ENCODE data around the gene DPP6.

Gene DPP6

DNA sequence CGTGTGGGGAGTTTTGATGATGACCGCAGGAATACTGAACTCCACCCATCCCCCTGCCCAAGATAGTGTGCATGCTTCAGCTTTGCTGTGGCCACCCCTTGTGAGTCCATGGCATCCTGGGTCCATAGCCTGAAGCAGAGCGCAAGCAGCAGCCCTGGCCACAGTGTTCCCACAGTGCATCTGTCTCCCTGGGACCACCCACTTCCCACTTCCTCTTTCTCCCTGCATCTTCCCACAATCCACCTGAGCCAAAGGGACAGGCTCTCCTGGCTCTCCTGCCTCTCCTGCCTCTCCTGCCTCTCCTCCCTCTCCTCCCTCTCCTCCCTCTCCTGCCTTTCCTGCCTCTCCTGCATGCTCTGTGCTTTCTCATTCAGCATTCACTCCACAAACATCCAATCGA is 800.0 kb downstream of the DPP6 start:
- no peak for DNase-seq

DNA sequence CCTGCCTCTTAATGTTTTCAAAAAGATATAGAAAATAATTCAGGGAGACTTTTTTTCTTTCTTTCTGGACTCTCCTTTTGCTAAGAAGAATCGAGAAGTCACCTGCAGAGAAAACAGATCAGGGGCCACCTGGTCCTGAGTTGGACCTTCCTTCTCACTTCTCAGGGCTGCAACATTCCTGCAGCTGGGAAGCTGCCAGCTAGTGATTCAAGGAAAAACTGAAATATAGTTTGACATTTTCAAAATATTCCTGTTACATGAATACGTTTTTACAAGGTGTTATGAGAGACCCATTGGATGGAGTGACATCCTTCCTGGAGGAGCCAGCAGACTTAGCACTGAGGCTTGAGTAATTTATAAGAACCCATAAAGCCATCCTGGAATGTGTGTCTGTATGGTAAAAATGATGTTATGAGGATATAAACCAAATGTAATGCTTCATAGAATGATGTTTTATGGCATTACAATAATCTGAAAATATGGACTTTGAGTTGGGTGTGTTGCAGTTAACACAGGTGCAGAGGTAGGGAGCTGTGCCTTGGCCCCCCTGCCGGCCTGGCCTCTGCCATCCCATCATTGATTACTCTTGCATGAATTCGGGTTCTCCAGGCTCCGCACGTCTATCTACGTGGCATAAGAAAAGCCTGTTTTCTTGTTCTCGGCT is 801.0 kb downstream of the DPP6 start:
- no peak for DNase-seq

DNA sequence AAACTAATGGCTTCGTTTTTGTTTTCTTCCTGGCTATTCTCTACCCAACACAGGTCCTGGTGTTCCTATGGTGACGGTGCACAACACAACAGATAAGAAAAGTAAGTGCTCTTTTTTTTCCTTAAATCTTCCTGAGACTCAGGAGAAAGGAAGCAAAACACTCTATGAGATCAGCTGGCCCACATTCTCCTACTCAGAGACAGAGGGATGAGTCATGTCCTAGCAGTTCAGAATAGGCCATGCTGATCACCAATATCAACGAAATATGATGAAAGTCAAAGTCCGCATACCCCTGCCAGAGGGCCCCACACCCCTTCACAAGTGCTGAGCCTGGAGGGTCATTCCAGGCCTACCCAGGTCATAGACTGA is 801.5 kb downstream of the DPP6 start:
- no peak for DNase-seq

DNA sequence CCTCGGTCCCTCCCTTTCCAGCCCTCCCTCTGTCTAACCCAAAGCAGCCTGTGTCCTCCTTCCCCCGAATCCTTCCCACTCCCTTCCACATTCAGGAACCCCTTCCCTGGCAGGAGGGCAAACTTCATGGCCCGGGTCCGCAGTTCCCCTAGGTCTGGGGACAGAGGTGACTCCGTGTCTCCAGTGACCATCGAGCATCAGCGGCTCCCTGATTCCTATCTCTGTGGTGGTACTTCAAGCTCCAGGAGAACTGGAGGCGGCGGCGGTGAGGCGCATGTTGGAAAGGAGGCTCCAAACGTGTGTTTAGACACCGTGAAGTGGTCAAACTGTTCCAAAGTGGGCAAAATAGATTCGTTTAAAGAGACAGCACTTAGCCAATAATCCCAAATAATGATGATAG is 802.6 kb downstream of the DPP6 start:
- DNase-seq, result no peak

DNA sequence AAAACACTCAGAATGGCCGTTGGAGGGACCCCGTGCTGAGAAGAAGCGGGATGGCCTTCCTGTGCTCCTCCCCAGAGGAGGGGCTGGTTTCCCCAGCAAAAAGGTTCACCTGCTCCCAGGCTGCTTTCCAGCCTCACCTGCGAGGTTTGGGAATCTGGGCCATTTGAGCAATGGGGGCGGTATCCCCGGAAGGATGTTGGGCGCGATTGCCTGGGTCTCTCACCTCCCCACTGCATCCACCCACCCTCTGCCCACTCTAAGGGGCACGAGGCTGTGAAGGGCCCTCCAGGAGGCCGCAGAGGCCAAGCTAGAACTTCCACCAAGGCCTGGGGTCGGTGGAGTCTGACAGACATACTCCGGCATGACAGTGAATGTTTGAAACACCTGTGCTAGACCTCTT is 803.2 kb downstream of the DPP6 start:
- no peak for DNase-seq

DNA sequence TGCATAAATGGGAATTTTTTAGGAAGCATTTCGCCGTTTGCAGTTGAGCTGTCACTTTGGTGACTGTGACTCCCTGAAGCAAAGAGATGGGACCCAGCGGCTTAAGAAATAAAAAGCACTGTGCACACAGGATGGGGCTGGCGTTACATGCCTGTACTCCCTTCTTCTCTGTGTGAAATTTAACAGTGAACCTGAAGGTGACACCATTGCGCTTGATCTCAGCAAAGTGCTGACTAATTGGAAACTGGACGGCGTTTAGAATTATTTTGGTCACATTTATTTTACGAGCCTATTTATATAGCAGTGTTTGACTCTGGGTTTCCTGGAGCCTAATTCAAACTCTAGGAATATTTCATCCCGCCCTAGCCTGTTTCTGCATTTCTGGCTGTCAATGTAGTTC is 804.5 kb downstream of the DPP6 start:
- DNase-seq, result no peak

DNA sequence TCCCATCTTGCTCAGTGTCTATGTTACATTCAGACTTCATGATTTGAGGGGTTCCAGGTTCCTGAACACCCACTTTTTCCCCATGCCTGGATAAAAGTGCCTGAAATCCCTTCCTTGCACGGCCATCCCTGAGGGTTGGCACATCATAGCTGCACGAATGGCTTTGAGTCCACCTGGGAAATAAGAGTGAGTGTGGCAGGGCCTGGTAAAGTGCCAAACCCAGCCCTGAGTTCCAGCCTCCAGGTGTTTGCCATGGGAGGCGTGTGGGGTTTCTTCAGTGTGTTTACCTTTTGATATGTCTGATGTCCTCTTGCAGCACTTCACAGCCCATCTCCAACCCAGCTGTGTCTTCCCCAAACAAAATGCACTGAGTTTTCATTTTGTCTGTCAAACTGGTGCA is 805.0 kb downstream of the DPP6 start:
- no peak for DNase-seq

DNA sequence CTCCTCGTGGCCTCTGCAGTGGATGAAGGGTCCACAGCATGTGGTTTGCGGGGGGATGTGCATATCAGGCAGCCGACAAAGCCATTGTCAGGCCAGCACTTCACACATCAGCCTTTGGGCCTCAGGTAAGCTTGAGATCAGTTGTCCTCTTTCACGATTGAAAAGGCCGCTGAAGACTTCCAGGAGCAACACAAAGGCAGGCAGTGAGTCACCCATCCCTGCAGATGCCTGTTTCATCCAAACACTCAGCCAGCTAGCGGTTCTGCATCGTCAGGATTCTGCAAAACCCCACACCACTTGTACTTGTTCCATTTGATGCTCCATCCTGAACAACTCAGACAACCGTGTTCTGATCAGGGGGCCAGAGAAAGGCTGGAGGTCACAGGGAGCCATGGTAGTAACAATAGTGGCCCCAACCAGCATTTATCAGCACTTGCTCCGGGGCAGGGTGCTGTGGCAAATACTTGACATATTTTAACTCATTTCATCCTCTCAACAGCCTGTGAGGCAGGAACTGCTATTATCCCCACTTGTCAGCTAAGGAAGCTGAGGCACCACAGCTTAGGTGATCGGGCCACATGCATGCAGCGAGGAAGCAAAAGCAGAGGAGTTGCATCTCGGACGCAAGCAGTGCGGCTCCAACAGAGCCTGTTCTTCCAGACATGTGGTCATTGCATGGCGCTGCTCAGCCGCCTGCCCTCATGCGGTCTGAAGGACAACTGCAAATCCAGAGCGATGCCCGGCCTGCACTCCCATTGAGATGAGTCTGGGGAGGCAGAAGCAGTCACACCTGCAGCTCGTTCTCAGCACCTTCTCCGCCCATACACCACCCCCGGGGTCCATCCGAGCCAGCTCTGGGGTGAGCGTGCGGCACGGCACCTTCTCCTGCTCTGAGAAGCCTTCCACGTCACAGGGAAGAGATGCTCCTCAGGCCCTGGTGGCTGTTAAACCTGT is 805.8 kb downstream of the DPP6 start:
- DNase-seq, result no peak

DNA sequence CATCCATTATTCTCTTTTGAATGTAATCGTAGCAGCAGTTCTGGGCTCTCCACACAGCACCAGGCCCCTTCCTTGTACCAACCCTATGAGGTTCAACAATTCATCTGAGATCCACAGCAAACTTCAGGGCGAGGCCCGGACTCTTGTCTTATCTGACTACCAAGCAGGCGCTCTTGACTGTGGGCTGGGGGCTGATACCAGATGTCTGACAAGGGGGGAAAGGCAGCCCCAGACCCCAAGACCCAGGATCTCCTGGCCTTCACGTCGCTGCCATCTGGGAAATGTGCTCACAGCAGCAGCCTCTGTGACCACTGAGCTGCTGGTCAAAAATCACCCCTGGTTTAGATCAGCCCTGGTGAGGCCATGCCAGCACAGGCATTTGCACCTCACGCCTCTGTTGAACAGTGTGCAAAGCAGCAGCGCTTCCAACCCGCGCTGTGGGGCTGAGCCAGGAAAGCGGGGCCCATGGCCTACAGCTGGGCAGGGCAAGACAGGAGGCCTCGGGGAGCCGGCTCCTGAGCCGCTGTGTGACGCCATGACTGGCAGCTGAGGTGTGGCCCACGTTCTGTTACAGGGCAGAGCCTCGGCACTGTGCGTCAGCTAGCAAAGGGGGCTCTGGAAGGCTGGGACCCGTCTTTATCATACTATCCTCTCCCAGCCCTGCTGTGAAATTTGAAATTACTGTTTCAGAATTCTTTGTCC is 806.8 kb downstream of the DPP6 start:
- DNase-seq, result no peak

DNA sequence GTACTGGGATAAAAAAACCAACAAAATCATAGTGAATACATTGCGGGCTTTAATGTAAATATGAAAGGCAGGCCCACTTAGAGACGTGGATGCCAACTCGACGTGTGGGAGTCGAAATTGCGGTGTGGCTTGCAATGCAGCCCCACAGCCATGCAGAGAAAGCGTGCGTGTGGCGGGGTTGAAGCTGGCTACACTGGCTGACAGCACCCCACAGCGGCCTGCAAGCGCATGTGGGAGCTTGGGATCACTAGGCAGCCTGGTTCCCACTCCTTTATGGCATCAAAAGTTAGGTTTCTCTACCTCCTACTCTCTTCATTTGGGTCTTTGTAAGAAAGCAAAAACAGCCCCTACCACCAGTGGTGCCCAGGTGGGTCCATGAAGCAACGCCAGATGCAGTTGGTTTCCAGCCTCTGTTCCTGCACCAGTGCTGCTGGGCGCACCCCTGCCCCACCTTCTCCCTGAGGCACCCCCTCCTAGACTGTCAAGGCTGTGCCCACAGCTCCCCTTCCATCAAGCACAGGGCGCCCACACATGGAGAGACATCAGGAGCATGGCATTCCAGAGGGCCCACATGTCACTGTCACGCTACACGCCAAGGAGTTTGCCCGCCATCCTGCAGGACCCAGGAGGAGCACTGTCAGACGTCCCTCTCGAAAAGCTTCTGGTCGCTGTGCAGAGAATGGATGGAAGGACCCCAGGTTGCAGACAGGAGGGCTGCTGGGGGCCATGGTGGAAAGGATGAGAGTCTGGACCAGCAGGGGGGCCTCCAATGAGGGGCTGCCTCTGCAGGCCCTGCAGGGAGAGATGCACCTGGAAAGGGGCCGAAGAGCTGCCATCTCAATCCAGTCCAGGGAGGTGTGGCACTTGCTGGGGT is 807.8 kb downstream of the DPP6 start:
- DNase-seq, result no peak

DNA sequence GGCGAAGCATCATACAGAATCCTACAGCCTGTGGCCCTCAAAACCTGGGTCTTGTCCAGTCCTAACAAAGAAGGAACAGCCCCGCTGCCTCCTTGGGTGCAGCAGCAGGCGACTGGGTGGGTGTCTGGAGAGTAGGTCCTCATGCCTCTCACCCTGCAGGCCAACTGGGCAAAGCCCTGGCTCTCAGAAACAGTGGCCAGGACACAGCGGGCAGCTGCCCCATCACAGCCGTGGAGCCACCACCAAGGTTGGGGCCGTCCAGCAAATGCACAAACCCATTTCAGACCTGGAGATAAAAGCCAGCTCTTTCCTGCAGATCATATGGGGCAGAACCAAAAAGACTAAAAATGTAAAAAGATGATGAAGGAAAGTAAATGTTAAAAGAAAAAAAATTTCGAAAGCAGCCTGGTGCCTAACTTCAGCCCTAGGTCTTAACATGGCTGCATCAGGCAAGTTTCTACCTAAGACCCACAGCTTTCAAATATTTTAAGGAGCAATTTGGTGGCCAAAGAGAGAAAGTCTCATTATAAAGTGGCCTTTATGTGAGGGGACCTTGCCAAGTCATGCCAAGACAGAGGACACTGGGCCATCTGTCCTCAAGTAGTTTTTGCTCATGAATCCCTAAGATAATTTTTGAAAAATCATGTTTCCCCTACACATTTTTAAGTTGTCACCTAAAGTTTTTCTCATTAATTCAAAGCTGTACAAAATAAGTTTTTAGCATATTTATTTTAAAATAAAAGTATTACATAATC is 808.6 kb downstream of the DPP6 start:
- DNase-seq, result no peak

DNA sequence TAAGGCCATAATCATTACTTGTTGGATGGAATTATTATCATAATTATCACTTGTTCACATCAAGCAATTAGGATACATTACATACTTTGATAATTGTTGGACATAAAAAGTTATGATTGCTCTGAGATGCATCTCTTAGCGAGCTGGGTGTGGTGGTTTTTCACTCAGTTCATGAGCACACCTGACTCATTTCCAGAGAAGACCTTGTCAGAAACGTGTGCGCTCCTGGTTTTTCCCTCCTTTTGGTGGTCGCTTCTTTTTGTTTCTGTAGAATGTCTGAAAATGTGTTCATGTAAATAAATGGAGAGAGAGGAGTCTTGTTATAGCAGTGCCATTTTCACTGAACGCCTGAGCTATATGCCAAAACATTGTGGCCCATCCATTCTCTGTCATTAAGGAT is 809.4 kb downstream of the DPP6 start:
- no peak for DNase-seq

DNA sequence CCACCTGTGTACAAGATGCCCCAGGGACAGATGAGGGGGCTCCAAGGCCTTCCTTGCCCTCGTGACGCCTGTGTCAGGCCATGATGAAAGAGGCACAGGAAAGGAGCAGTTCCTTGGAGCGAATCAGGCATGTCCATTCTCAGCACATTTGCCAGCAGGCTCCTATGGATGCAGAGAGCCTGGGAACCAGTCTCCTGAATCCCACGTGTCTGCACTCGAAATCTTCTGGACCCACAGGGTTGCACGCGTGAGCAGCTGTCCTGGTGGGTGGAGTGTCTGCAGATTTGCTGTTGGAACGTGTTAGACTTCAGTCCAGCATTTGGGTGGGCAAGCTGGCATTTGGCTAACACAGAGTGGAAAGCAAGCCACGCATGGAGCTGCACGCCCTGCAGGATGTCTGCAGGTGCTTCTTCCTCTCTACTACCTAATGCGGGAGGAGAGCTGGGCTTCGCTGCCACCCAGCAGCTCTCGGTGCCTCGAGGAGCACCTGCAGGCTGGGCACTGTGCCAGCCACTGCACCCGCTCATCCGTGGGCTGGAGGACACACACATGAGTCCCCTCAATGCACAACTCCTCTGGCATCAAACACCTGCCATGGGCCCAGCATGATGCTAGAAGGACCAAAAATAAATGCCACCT is 810.1 kb downstream of the DPP6 start:
- no peak for DNase-seq

DNA sequence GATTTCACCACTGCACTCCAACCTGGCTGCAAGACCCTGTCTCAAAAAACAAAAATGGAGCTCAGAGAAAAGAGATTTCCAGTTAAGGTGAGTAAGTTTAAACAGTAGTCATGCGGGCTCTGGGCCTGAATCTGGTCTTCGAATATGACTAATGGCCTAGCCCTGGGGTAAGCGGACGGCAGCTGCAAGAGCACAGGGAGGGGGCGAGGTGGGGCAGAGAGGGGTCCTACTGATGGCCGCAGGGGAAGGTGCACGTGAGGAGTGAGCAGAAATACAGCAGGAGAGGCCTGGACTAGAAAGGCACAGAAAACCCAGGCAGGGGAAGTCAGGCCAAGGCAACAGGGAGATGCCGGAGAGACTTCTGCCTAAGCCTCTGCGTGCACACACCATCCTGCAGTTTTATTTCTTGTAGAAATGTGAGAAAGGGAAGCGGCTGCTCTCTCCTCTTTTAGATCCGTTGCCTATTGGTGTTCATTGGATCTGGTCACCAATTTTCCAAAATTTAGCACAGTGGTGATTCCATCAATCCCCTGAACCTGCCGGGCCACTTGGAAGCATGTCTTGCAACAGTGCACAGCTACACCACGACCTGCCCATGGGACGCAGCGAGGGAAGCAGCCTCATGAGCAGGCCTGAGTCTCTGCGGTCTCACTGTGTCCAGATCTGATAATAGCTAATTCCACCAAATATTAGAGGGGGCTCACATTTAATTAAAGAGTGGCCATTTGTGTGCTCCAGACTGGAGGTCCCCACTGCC is 811.7 kb downstream of the DPP6 start:
- DNase-seq, result no peak

DNA sequence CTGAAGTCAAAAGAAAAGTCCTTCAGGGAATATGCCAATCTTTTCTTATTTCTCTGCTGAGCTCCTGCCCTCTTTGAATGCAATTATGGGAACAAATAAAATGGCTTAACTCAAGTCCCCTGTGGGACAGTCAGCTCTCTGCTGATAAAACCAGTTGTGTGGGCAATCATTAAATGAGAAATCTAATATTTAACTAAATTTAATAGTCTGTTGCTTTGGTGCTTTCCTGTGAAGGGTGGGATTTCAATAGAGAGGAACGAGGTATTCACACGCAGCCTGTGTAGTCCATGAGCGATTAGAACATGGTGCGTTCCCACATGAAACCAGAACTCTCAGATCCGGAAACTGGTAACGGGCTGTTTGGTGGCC is 812.3 kb downstream of the DPP6 start:
- DNase-seq, result no peak

DNA sequence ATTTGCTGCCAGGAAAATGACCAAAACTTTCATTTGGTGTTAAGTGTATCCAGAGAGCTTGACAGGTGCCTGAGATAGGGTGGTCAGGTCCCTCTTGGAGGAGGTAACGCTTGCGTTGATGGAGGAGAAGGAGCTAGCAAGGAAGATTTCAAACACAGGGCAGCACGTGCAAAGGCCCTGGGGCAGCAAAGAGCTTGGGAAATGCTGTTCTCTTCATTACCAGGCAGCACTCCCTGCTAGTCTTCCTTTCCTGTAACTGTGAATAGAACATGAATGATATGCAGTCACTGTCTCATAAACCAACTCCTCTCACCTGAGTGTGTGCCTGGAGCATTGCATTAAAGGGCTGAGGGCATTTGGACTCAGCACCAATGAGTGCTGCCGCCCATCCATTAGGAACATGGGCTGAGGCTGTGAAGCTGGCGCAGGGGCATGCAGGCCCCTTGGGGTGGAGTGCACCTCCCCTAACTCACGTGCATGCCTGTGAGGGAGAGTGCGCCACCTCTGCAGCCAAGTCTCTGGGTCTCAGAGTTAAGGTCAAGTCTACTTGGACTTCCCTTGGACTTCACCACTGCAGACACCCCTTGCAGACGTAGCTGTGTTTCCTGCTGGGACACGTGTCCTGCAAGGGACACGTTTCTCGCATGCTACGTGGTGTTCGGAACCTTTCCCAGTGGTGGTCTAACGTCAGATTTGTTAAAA is 813.9 kb downstream of the DPP6 start:
- DNase-seq, result no peak

DNA sequence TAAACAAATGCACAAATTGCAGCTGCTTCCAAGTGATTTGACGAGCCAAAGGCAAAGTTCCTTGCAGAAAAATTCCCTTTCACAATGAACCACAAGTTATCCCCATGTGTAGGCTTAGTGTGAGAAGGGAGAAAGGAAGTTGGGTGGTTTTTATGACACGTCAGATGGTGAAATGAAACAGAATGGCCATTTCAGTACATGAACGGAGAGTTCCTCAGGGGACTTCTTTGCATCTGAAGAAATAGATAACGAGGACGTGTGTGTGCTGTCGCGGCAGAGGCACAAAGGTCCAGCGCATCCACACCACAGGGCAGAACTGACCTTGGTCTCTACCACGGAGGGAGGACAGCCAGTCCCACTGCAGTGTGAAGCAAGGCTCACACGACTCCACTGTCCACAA is 814.9 kb downstream of the DPP6 start:
- no peak for DNase-seq

DNA sequence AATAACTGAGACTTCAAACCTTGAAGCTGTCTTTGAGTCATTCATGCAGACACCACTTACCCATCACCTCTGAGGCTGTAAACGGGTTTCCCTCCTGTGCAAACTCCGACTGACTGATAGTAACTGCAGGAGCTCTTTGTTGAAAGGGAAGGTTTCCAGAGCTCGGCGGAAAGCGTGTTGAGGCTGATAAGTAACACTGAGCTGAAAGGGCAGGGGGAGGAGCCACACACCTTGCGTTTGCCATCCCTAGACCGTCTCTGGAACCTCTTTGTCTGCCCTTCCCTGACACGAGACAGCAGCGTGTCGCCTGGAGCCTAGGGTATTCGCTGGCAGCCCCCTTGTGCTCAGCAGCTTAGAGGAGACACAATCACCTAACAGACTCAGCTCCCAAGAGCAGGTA is 816.7 kb downstream of the DPP6 start:
- peak; percentile 14 for DNase-seq

DNA sequence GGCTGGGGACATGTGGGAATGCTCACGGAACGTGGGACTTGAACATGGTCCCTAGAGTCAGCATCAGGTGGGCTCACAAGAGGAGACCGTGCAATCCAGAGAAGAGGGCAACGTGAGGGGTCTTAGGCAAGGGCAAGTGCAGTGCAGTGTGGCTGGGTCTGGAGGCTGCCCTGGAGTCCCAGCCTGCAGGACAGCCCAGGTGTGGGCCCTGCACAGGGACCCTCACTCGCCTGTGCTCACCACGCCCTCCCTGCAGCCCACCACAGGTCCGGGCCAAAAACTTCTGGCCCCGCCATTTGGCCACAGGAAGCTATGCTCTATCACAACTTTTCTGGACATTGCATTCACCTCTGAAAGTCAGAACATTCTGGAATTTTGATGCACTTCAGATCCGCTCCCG is 817.2 kb downstream of the DPP6 start:
- no peak for DNase-seq

DNA sequence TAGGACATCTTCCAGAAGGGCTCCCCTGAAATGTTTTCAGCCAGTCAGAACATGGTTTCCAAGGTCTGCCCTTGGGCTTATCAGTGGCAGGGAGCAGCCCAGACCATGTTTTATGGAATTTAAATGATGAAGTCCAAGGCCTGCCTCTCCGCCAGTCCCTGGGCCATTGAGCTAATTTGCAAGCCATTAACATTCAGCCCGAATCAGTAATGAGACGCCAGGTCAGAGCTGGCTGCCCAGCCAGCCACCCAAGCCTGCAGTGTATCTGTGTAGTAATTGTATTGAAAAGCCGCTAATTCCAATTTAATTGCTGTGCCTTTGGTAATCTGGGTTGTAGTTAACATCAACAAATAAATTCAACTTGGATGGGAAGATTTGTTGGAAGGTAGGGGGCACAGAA is 819.3 kb downstream of the DPP6 start:
- DNase-seq, result no peak
